HUES64 (cell line): ENCODE results near the gene SKOR1.

Experiments
- H3K27ac ChIP-seq: 2 replicates; pipeline ENCODE4 v1.7.0; 2013; ENCODE audit warnings: low read depth, low read length, inconsistent platforms
- H3K27me3 ChIP-seq: 2 replicates; pipeline ENCODE4 v1.6.1; 2013; ENCODE audit warnings: mild to moderate bottlenecking, low read length; ENCODE audit not compliant: insufficient read depth
- H3K36me3 ChIP-seq: 2 replicates; pipeline ENCODE4 v1.6.1; 2013; ENCODE audit warnings: mild to moderate bottlenecking, low read length; ENCODE audit not compliant: insufficient read depth
- H3K4me1 ChIP-seq: 2 replicates; pipeline ENCODE4 v1.6.1; 2013; ENCODE audit warnings: mild to moderate bottlenecking, low read length, moderate library complexity; ENCODE audit not compliant: insufficient read depth
- H3K4me3 ChIP-seq: 2 replicates; pipeline ENCODE4 v1.5.1; 2013; ENCODE audit warnings: mild to moderate bottlenecking, low read length, moderate library complexity
- H3K9ac ChIP-seq: 2 replicates; pipeline ENCODE4 v1.6.1; 2013; ENCODE audit warnings: mild to moderate bottlenecking, low read depth, low read length
- H3K9me3 ChIP-seq: 2 replicates; pipeline ENCODE4 v1.6.1; 2013; ENCODE audit warnings: low read depth, low read length; ENCODE audit not compliant: insufficient read depth
- whole genome bisulfite sequencing: fragments of 150-250, 120-280 bp; methylation state at CpG from one replicate; pipeline ENCODE4 v1.1.7; 2013; ENCODE audit warnings: missing lambda C conversion rate; 5-methylcytosine and 5-hydroxymethylcytosine counted together

SKOR1 gene

DNA sequence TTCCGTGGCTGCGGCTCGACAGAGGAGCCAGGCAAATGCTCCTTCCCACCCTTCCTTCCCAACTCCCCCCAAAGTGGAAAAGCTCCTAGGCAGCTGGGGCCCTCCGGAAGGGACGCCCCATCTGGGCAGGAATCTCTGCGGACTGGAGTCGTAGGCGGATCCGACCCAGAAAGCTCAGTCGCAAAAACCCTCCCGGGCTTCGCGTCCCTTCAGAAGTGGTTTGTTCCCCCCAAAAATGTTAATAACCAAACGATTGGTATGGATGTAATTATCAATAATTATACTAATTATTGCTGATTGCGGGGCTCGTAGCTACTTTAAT lies 10.8 kb downstream of the SKOR1 start:
- peak overlapping the region; percentile 52 for H3K4me3 ChIP-seq
- H3K27me3 ChIP-seq = peaks cover 86% of the 10 kb centered on the region
- H3K9ac ChIP-seq = no peak overlapping the region; the same call in 1 of the 2 replicates
- H3K36me3 ChIP-seq = no peaks in the 10 kb centered on the region
- H3K27ac ChIP-seq = no peak overlapping the region
- peaks cover 24% of the 10 kb centered on the region for H3K4me1 ChIP-seq
- 3% methylated on average over 13 of the region's 16 CpGs for WGBS
- H3K9me3 ChIP-seq = no peaks in the 10 kb centered on the region

- Histone ChIP-seq H3K9ac (no peak overlapping the region), H3K27me3 (peaks cover 86% of the 10 kb centered on the region), H3K4me3 (peak overlapping the region; percentile 52)
Measured at GRCh38 chr15:67836477-67836876, 11.2 kb downstream of the SKOR1 start.

DNA sequence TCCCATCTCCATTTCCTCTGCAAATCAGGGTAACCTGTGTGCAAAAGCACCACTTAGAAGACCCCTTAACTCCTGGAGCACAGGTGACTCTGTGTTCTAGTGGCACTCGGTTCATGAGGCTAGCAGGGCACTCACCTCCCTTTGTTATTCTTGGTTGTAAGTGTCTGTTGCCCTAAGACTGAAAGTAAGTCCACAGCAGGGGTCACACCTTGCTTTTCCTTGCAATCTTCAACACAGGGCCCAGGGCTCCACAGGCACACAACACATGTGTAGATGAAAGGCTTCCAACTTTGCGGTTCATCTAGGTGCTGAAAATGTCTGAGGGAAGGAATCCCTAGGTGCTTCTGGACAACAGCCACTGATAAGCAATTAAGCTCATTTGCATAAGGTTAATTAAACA lies 11.6 kb downstream of the SKOR1 start:
- Histone ChIP-seq H3K9ac (no peak overlapping the region), H3K27me3 (peaks cover 82% of the 10 kb centered on the region), H3K27ac (no peak overlapping the region), H3K36me3 (no peaks in the 10 kb centered on the region), H3K4me3 (no peak overlapping the region), H3K9me3 (no peaks in the 10 kb centered on the region), H3K4me1 (peaks cover 29% of the 10 kb centered on the region)
- 39% methylated on average over 2 of the region's 2 CpGs for WGBS

More at GRCh38 chr15:67836477-67836876, 11.2 kb downstream of the SKOR1 start:
- WGBS = 30% methylated on average over 8 of the region's 8 CpGs
- H3K9me3 ChIP-seq = no peaks in the 10 kb centered on the region
- H3K4me1 ChIP-seq = peaks cover 28% of the 10 kb centered on the region
- H3K27ac ChIP-seq = no peak overlapping the region
- no peaks in the 10 kb centered on the region for H3K36me3 ChIP-seq

DNA sequence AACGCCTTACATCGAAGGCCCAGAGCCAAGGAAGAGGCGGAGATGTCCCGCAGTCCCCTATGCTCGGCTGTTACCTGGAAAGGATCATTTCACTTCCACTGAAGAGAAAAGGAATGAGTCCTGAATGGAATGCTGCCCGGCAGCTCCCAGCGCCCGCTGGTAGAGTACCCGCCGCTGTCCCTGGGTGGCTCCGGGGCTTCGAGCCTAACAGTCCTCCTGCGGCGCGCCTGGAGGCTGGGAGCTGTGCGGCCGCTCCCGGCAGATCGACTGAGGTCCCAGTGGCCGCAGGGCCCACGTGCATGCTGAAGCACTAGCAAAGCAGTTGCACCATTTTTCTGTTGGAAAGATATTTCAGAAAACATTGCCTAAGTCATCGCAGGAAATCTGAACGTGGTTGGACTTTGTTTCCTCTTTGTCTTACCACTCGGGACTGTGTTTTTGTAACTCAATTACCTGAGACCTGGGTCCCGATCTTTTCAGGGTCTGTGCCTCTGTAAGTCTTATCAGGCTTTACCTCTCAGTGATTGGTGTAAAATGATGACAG lies 13.6 kb downstream of the SKOR1 start:
- H3K9me3 ChIP-seq = no peaks in the 10 kb centered on the region
- peaks cover 63% of the 10 kb centered on the region for H3K27me3 ChIP-seq
- 0 out of 2 replicates have a peak overlapping the region, but pooled peaks have one; percentile 10 for H3K9ac ChIP-seq
- H3K27ac ChIP-seq = no peak overlapping the region
- H3K4me3 ChIP-seq = peak overlapping the region; percentile 85
- 9% methylated on average over 25 of the region's 25 CpGs for WGBS
- no peaks in the 10 kb centered on the region for H3K36me3 ChIP-seq
- peaks cover 27% of the 10 kb centered on the region for H3K4me1 ChIP-seq

GRCh38 chr15:67839499-67839928 lies 14.2 kb downstream of the SKOR1 start:
- H3K4me1 ChIP-seq = peaks cover 34% of the 10 kb centered on the region
- no peak overlapping the region for H3K27ac ChIP-seq
- peak overlapping the region; percentile 85 for H3K4me3 ChIP-seq
- H3K9ac ChIP-seq = peak overlapping the region; percentile 82
- 16% methylated on average over 10 of the region's 12 CpGs for WGBS
- no peaks in the 10 kb centered on the region for H3K36me3 ChIP-seq
- H3K9me3 ChIP-seq = no peaks in the 10 kb centered on the region
- H3K27me3 ChIP-seq = peaks cover 57% of the 10 kb centered on the region

DNA sequence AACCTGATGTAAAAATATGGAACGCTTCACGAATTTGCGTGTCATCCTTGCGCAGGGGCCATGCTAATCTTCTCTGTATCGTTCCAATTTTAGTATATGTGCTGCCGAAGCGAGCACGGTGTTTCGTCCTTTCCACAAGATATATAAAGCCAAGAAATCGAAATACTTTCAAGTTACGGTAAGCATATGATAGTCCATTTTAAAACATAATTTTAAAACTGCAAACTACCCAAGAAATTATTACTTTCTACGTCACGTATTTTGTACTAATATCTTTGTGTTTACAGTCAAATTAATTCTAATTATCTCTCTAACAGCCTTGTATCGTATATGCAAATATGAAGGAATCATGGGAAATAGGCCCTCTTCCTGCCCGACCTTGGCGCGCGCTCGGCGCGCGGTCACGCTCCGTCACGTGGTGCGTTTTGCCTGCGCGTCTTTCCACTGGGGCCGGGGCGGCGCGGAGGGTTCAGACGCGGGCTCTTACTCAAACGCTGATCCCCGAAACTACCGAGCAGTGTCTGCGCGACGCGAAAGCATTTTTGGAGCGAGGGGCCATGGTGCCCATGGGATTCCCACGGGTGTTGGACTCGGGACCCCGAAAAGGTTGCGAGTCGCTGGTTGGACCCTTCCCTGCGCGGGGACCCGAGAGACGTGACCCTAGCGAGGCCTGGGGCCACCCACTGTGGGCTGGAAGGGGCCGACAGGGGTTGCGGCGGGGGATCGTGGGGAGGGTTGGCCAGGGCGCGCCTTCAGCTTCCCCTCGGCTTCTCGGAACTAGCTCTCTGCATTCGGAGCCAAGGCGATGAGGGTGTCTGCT lies 14.8 kb downstream of the SKOR1 start, which contains the start of gene RNU6-1:
TSS of gene RNU6-1 (minus strand) at position 117 of the 820 bp plus-strand sequence.
- Histone ChIP-seq H3K4me3 (peak within 1 kb of the TSS; percentile 85), H3K9ac (peak within 1 kb of the TSS; percentile 82), H3K4me1 (peaks cover 40% of the 10 kb centered on the region), H3K27me3 (peaks cover 51% of the 10 kb centered on the region), H3K9me3 (no peaks in the 10 kb centered on the region), H3K36me3 (no peaks in the 10 kb centered on the region), H3K27ac (peak within 1 kb of the TSS; percentile 75)
- under 1% methylated on average over 58 of the region's 62 CpGs for WGBS

DNA sequence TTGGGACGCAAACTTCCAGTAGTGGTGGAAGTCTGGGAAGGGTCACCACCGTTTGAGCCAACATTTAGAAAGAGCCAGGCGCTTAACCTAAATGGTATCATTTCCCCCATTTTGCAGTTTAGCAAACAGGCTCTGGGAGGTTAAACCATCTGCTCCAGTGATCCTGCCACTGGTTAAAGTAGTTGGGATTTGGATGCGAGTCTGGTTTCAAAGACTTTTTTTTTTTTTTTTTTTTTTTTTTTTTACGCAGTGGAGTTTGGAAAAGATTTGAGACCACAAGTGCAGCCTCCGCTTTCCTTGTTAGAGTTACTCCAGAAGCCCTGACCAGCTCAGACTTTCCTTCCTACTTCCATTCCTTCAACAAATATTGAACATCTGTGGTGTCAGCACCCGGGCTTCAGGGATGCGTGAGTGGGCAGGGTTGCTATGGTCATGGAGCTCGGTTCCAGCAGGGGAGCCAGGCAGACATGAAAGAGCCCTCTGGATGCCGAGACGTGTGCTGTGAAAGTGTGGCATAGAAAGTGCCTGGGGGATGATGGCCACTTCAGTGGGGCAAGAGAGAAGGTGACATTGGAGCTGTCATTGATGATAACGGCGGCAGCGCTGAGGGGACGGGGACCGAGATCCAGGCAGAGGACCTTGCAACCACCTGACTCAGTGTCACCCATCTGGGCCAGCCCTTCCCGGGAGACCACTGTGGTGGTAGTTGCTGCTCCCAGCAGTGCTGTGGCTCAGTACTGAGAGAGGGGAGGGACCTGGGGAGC lies 15.6 kb downstream of the SKOR1 start:
- H3K27ac ChIP-seq = no peak overlapping the region
- H3K9ac ChIP-seq = peak overlapping the region; percentile 82
- H3K36me3 ChIP-seq = no peaks in the 10 kb centered on the region
- H3K4me1 ChIP-seq = peaks cover 41% of the 10 kb centered on the region
- H3K27me3 ChIP-seq = peaks cover 43% of the 10 kb centered on the region
- peak overlapping the region; percentile 85 for H3K4me3 ChIP-seq
- 20% methylated on average over 16 of the region's 17 CpGs for WGBS
- H3K9me3 ChIP-seq = no peaks in the 10 kb centered on the region

DNA sequence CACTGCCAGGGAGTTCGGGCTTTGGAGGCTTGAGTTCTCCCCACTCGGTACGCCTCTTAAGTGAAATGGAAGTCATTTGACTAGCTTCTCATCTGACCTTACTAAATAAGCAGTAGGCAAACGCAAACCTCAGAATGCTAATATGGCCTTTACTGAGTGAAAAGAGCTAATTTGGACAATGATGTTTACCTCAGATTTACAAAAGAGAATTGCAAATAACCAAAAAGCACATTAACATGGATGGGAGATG lies 16.1 kb downstream of the SKOR1 start:
- H3K27me3 ChIP-seq = peaks cover 38% of the 10 kb centered on the region
- peaks cover 41% of the 10 kb centered on the region for H3K4me1 ChIP-seq
- 59% methylated on average over 4 of the region's 4 CpGs for WGBS
- no peak overlapping the region for H3K9ac ChIP-seq
- no peaks in the 10 kb centered on the region for H3K9me3 ChIP-seq
- no peak overlapping the region for H3K27ac ChIP-seq
- no peaks in the 10 kb centered on the region for H3K36me3 ChIP-seq
- H3K4me3 ChIP-seq = peak overlapping the region; percentile 85; the same call in 1 of the 2 replicates

DNA sequence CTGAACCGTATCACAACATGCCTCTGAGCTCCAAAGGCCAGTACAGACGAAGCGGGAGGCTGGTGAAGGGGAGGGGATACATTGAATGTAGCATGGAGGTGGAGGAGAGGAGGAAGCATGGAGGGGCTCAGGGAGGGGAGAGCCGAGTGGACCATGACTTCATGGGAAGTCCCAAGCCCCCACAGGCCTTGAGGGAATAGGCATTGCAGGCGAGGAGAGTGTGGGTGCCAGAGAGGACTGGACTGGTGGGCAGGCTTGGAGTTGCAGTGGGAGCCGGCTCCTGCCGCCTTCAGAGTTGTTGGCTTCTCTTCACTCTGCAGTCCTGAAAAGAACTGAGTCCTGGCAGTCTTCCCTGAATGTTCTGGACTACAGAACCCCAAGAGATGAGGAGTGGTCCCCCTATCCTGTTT lies 17.8 kb downstream of the SKOR1 start:
- H3K27me3 ChIP-seq = peaks cover 21% of the 10 kb centered on the region
- peaks cover 34% of the 10 kb centered on the region for H3K4me1 ChIP-seq
- no peaks in the 10 kb centered on the region for H3K9me3 ChIP-seq
- H3K4me3 ChIP-seq = no peak overlapping the region
- H3K27ac ChIP-seq = peak overlapping the region; percentile 24; the same call in 1 of the 2 replicates
- WGBS = 74% methylated on average over 7 of the region's 7 CpGs
- H3K36me3 ChIP-seq = no peaks in the 10 kb centered on the region
- no peak overlapping the region for H3K9ac ChIP-seq

GRCh38 chr15:67843571-67844387 lies 18.5 kb downstream of the SKOR1 start:
- Histone ChIP-seq H3K36me3 (no peaks in the 10 kb centered on the region), H3K9me3 (no peaks in the 10 kb centered on the region), H3K4me1 (peaks cover 34% of the 10 kb centered on the region), H3K27ac (peak overlapping the region; percentile 24; the same call in 1 of the 2 replicates), H3K27me3 (peaks cover 14% of the 10 kb centered on the region), H3K4me3 (no peak overlapping the region), H3K9ac (peak overlapping the region; percentile 42)
- 36% methylated on average over 7 of the region's 7 CpGs for WGBS
